ENCODE results near the gene FYN.

FYN gene

GRCh38 chr6:111873178-111874024, at the start of gene FYN:
Gene FYN (minus strand): TSS chr6:111873452. CDS start chr6:111720051, 153,401 bp downstream.
- peak; percentile 98 for DNase-seq (ENCODE audit: low read depth)
- TF ChIP-seq, protein P1, sequence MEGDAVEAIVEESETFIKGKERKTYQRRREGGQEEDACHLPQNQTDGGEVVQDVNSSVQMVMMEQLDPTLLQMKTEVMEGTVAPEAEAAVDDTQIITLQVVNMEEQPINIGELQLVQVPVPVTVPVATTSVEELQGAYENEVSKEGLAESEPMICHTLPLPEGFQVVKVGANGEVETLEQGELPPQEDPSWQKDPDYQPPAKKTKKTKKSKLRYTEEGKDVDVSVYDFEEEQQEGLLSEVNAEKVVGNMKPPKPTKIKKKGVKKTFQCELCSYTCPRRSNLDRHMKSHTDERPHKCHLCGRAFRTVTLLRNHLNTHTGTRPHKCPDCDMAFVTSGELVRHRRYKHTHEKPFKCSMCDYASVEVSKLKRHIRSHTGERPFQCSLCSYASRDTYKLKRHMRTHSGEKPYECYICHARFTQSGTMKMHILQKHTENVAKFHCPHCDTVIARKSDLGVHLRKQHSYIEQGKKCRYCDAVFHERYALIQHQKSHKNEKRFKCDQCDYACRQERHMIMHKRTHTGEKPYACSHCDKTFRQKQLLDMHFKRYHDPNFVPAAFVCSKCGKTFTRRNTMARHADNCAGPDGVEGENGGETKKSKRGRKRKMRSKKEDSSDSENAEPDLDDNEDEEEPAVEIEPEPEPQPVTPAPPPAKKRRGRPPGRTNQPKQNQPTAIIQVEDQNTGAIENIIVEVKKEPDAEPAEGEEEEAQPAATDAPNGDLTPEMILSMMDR (IDR thresholded peaks at IDR 0.05; ENCODE audit: insufficient read depth, low read depth, low read length, missing control alignments): peak; percentile 39
- H3K4me3 ChIP-seq (ENCODE audit: low read depth, low read length): peak within 1 kb of the TSS; percentile 76

DNA sequence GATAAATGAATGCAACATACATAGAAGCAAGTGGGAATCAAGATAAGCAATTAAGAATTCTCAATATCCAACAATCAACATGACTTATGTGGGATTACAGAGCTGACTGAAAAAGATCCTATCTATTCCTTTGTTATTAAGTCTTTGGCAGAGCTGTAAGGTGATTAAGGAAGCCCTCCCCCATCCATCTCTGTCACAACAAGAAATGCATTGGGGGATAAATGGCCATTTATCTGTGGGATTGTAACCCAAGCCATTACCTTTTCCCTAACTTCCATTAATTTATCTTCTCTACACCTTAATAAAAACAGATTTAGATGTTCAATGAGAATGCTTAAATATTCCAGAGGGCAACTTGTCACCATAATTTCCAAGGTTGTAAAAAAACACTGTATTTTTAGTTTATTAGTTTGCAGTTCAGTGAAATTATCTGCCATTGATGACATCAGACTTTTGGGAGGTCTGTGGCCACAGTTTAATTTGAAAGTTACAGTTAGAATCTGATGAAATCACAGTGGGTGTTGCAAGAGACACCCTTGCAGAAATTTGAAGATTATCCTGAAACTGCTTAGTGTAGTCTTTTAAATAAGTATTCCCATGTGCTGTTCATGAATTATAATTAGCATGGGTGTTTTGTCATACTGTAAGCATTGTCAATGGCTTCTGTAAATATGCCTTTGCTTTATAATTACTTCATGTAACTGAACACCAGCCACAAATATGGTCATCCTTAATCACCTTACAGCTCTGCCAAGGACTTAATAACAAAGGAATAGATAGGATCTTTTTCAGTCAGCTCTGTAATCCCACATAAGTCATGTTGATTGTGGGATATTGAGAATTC, 49.4 kb upstream of the FYN start:
- TF ChIP-seq, protein P1 (IDR thresholded peaks at IDR 0.05; ENCODE audit: insufficient read depth, low read depth, low read length, missing control alignments): no peak
- no peak for DNase-seq (ENCODE audit: low read depth)
- no peak overlapping the region for H3K4me3 ChIP-seq (ENCODE audit: low read depth, low read length)

DNA sequence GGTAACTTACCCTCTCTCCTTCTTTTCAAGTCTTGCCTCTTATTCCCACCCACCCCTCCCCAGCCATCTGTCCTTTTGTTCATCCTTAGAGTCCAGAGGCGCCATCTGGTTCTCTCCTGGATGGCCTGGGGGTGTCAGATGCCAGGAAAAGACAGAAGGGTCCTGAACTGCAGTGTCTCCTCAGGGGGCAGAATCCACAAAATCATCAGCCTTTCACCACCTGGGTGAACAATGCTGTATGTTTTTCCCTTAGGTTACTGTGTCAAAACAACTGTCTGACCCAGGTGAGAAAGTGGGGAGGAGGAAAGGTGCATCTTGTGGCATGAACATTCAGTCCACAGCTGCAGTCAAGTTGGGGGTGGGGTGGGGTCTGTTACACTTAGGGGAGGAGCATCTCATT, 47.9 kb upstream of the FYN start:
- DNase-seq (ENCODE audit: low read depth): no peak
- H3K4me3 ChIP-seq (ENCODE audit: low read depth, low read length): no peak overlapping the region
- TF ChIP-seq, protein P1 (IDR thresholded peaks at IDR 0.05; ENCODE audit: insufficient read depth, low read depth, low read length, missing control alignments): no peak

DNA sequence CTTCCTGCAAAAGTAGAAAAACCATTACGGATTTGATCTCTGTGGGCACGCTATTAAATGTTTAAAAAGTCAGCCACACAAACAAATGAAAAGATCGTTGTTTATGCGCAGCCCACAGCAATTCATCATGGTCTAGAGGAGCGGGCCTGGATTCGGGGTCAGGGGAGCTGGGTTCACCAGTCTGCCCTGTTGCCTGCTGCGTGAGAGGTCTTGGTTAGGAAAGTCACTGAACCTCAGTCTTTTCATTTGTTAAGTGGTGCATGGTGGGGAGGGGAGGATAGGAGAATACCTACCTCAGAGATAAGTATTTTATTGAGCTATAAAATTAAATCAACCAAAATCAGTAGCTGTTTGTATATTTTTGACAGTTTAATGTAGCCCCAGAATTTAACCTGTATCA, 47.3 kb upstream of the FYN start:
- no peak overlapping the region for H3K4me3 ChIP-seq (ENCODE audit: low read depth, low read length)
- no peak for DNase-seq (ENCODE audit: low read depth)
- TF ChIP-seq, protein P1 (IDR thresholded peaks at IDR 0.05; ENCODE audit: insufficient read depth, low read depth, low read length, missing control alignments): no peak

GRCh38 chr6:111918825-111919224, 45.6 kb upstream of the FYN start:
- TF ChIP-seq, protein P1 (IDR thresholded peaks at IDR 0.05; ENCODE audit: insufficient read depth, low read depth, low read length, missing control alignments): no peak
- no peak overlapping the region for H3K4me3 ChIP-seq (ENCODE audit: low read depth, low read length)
- no peak for DNase-seq (ENCODE audit: low read depth)

DNA sequence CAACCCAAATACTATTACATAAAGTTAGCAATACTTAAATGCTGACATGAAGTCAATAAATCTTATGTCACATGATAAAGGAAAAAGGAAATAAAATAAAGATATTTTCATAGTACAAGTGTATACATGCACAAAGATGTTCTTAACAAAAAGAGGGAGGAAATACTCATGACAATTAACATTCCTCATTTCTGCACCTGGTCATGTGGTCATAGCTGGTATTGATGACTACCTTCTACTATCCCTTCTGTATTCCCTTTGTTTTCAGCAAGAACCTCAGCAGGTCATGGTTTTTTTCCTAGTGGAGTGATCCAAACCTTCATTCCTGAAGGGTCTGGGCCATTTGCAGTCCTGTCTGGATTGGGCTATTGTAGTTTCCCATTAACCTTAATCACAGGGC, 43.5 kb upstream of the FYN start:
- TF ChIP-seq, protein P1 (IDR thresholded peaks at IDR 0.05; ENCODE audit: insufficient read depth, low read depth, low read length, missing control alignments): no peak
- H3K4me3 ChIP-seq (ENCODE audit: low read depth, low read length): no peak overlapping the region
- DNase-seq (ENCODE audit: low read depth): no peak
